ENCODE results near the gene DYNLT4.
A peak's percentile ranks its signal among the peaks of the same experiment; 100 is the strongest.
"Not testable (repeated sequence)": the region's sequence is repeated elsewhere in the genome, so short reads cannot be mapped to it uniquely, and the experiment has no call there.

DYNLT4 gene

DNA sequence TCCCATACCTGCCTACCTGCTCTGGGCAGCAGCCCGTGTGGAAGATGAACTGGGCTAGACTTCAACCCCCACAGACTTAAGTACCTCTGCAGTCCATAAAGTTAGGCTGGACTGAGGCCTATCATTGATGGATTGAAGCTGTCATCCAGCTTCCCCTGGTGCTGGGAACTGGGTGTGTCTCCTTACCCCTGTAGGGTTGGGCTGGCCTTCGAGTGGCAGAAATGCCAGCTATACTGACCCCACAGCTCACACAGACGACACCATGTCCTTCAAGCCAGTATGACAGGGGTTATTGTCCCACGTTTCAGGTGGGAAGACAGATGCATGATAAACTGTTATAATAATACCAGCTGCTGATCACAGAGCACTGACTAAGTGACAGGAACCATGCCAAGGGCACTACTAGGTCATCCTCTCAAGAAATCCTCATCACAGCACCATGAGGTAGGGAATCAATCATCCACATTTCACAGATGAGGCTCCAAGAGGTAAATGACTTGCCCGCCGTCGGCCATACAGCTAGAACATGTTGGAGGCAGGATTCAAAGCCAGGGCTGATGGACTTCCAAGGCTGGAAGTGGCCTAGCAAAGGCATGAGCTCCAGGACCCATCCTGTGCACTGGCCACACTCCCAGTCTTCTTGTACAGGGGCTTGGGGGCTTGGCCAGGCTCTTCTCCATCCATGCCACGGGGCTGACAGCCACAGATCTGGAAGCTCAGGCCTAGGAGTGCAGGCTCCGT, 18.9 kb downstream of the DYNLT4 start, which contains the start of gene BEST4:
BEST4 (minus strand) TSS at position 51 of the 741 bp plus-strand sequence. CDS start 465 bp downstream, outside the sequence.
- no peak for DNase-seq (ENCODE audit: low read depth)

DNA sequence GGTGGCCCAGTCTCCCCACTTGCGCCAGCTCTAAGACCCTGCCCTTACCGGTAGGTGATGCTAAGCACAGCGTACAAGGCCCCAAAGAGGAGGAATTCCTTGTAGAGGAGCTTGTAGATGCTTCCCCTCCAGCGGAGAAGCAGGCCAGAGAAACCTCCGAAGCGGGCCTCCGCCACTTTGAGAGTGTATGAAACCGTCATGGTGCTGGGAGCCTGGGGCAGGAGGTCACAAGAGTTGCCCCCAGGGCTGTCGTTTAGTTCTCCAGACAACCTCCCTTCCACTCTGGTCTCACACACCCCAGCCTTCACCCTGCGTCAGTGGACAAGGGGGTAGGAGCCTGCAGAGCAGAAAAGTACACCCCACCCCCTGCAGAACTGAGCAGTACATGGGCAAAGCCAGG, 19.6 kb downstream of the DYNLT4 start:
- DNase-seq (ENCODE audit: low read depth) = no peak

DNA sequence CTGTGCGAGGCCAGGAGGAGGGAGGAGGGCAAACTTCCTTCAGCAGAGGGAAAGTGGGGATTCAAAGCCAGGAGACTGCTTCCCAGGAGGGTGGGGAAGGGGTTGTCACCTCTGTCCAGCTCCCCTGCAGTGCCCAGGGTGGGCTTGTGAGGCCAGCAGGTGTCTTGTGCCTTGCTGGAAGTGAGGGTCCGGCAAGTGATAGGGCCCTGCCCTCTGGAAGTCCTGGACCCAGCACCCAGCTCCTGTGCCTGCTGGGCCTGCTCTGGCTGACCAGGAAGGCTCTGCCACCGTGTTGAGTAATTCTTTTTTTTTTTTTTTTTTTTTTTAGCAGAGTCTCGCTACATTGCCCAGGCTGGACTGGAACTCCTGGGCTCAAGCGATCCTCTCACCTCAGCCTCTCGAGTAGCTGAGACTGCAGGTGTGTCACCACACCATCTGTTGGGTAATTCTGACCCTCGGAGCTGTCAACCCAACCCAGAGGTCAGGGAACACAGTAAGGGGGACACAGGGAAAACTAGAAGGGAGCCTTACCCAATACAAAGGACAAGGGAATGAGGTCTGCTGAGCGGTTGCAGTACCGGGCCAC, 20.2 kb downstream of the DYNLT4 start:
- no peak for DNase-seq (ENCODE audit: low read depth)

DNA sequence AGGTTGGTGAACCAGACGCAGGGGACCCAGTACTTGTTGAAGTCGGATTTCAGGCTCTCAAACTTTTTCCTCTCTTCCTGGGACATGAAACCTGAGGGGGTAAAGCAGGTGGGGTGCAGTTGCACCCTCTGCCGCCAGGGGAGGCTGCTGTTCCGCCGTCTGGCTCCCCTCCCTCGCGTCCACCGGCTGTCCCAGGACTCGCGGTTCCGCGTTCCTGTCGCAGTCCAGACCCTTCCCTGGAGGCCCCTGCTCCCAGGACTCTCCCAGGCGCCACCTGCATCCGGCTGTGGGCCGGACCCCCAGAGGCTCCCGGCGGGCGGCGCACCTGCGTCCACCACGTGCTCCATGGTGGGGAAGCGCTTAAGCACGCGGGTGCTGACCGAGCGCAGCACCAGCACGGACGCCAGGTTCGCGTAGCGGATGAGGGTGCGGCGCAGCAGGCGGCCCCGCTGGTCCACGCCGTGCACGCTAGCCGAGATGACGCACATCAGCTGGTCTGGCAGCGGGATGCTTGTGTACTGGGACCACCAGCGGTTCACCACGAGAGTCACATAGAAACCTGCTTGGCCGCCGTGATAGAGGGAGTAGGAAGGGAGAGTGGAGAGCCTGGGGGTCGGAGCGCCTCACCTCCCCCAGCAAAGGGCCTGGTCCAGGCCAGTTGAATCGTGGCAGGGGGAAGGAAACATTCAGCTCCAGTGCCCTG, 20.9 kb downstream of the DYNLT4 start:
- DNase-seq (ENCODE audit: low read depth) = peak; percentile 63

DNA sequence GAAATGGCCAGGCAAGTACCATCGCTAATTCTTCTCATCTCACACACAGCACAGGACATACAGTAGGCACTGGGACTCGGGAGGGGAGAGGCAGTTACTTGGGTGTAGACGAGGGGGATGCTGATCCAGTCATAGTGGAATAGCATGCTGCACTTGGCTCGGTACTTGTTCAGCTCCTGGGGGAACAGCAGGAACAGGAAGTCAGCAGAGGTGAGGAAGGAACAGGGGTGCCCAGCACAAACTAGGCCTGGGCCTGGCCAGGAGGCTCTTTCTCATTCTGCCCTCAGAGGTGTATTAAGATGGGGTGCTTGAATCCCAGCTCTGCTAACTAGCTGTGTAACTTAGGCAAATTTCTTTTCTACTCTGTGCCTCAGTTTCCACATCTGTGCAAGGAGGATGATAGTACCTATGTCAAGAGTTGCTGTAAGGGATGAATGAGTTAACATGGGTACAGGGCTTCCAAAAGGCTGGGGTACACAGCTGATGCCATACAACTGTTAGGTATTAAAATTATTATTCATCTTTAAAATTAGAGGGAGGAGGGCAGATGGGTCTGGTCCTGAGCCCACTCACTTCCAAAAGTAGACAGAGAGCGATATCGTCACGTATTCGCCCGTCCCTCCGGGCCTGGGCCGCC, 21.5 kb downstream of the DYNLT4 start:
- DNase-seq (ENCODE audit: low read depth) = no peak

DNA sequence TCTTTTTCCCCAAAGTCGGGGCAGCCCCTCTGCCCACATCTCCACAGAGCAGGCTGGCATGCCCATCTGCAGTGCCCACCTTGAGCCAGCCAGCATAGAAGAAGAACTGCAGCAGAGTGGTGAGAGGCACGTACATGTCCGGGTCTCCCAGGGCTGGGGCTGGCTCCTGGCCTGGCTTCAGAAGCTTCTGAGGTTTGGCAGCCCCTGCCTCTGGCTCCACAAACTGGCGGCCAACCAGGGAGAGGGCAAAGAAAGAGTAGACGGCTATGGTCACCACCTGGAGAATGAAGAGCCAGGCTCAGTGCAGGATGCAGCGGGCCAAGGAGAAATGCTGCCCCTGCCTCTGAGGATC, 22.1 kb downstream of the DYNLT4 start:
- DNase-seq (ENCODE audit: low read depth) = no peak

DNA sequence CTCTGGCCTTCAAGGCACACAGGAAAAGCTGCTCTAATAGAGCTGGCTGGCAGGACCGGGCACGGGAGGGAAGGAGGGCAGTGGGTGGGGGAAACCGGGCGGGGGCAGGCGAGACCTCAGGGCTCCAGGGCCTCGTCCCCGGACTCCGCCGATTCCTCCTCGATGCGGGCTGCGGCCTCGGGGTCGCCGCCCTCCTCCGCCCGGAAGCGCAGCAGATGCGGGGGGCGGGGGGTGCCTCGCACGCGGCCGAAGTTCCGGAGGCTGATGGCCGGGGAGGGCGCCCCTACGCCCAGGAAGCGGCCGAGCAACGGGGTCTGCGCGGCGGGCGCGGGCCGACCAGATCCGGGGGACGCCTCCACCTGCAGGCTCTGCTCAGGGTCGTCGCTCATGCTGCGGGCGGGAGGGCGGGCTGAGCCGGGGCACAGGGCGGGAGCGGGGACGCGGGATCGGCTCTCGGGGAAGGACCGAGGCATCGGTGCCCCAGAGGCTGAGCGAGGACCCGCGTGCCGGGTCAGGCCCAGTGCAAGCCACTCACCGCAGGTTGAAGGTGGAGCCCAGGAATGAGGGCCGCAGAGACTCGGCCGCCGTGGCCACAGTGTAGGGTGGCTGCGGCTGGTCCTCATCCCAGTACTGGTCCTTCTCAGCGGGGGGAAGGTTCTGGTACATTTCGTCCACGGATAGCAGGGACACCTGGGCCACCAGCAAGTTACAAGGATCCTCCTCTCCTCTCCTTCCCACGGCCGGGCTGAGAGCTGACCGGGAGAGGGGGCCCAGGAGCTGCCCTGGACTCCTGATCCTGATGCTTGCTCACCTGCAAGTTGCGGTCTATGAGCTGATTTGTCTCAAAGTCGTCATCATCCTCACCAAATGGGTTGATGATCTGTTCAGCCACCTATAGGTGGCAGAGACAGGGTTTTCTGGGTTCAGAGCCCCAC, 22.8 kb downstream of the DYNLT4 start:
- DNase-seq (ENCODE audit: low read depth) = no peak

DNA sequence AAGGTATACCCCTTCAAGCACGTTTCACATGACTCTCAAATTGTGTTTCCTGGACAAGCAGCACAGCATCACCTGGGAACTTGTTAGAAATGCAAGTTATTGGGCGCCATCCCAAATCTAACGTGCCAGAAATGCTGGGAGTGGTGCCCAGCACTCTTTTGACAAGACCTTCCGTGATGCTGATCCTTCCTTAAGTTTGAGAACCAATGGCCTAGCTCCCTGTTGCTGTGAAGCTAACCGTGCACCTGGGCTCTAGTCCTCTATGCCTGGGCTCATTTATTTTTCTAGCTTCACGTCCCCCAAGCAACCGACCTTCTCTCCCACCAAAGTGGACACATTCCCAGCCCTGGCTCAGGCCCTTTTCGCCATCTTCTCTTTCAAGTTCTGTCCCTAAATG, 23.5 kb downstream of the DYNLT4 start:
- DNase-seq (ENCODE audit: low read depth) = no peak

DNA sequence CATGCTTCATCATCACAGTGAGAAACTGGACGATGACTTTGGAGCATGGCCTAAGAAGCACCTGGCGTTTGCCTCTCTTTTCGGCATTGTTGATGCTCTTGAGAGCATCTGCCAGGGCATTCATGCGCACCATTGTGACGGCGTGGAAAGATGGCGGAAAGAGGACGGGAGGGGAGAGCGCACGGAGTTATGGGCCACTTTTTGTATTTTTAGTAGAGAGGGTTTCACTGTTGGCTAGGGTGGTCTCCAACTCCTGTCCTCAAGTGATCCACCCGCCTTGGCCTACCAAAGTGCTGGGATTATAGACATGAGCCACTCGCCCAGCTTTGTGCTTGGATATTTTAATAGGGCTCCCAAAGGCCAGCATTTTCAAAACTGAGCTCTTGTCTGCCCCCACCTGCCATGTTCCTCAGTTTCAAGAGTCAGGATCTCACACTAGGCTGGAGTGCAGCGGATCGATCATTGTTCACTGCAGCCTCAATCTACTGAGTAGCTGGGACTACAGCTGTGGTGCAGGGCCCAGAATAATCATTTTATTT, 26.5 kb downstream of the DYNLT4 start:
- DNase-seq (ENCODE audit: low read depth) = peak; percentile 46

DNA sequence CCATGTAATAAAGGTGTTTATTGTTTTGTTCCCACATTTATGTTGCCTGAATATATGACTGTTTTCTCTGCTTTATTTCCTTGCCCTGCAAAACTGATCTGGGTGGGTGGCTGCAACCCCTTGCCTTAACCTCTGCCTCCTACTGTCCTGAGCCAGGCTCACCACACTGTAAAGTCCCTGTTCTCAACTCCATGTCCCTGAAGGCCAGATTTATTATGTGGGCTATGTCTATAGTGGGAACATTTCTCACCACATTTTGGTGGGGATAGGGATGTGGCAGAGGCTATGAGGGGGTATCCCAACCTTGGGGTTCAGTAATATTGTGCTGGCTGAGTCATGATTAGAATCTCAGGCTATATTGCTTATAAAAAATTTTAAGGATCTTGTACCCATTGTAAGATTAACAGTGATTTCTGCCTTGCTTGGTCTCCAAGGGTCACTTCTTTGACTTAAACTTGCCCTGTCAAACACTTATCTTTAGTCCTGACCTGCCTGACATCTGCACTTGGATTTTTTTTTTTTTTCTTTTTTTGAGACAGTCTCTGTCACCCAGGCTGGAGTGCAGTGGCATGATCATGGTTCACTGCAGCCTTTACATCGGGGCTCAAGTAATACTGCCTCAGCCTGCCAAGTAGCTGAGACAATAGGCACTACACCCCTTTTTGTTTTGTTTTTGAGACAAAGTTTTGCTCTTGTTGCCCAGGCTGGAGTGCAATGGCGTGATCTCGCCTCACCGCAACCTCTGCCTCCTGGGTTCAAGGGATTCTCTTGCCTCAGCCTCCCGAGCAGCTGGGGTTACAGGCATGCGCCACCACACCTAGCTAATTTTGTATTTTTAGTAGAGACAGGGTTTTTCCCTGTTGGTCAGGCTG, 28.2 kb downstream of the DYNLT4 start:
- no peak for DNase-seq (ENCODE audit: low read depth)

DNA sequence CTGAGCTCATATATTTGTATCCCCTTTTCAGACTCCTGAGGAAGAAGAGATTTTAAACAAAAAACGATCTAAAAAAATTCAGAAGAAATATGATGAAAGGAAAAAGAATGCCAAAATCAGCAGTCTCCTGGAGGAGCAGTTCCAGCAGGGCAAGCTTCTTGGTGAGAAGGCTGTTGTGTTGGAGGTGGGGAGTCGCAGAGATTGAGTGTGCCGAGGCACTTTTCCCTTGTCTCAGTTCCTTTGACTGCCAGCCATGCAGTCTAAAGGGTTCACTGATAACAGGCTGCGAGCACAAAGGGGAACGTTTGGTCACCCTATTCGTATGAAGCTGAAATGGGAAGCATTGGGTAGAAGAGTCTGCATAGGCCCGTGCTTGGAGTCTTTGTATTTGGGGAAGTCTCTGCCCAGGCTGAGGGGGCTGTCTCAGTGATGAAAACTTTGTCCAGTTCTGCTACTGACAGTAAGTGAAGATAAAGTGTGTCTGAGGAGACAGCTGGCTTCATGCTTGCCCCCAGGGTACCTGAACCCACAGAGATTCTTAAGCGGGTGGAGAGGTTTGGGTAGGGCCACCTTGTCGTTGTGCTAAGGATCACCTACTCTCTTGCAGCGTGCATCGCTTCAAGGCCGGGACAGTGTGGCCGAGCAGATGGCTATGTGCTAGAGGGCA, 29.0 kb downstream of the DYNLT4 start:
- DNase-seq (ENCODE audit: low read depth) = no peak

DNA sequence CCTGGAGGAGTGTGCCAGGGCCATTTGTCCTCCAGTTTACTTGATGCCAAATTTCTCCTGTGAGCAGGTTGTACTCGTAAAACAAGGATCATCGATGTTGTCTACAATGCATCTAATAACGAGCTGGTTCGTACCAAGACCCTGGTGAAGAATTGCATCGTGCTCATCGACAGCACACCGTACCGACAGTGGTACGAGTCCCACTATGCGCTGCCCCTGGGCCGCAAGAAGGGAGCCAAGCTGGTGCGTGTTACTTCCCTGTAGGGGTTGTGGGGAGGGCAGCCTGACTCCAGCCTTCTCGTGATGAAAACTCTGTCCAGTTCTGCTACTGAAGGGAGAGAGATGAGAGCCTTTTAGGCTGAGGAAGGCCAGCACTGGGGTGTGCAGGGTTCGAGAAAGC, 29.6 kb downstream of the DYNLT4 start:
- DNase-seq (ENCODE audit: low read depth) = no peak

DNA sequence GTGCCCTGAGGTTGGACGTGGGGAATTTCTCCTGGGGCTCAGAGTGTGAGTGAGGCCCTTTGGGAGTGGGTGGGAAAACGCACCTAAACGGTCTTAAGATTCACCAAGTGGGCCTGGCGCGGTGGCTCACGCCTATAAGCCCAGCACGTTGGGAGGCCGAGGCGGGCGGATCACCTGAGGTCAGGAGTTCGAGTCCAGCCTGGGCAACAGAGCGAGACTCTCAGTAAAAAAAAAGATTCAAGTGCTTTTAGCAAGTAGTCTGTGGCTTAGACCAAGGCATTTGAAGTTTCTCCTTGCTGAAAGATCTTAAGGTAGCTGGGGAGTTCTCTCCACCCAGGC, 30.5 kb downstream of the DYNLT4 start:
- no peak for DNase-seq (ENCODE audit: low read depth)

DNA sequence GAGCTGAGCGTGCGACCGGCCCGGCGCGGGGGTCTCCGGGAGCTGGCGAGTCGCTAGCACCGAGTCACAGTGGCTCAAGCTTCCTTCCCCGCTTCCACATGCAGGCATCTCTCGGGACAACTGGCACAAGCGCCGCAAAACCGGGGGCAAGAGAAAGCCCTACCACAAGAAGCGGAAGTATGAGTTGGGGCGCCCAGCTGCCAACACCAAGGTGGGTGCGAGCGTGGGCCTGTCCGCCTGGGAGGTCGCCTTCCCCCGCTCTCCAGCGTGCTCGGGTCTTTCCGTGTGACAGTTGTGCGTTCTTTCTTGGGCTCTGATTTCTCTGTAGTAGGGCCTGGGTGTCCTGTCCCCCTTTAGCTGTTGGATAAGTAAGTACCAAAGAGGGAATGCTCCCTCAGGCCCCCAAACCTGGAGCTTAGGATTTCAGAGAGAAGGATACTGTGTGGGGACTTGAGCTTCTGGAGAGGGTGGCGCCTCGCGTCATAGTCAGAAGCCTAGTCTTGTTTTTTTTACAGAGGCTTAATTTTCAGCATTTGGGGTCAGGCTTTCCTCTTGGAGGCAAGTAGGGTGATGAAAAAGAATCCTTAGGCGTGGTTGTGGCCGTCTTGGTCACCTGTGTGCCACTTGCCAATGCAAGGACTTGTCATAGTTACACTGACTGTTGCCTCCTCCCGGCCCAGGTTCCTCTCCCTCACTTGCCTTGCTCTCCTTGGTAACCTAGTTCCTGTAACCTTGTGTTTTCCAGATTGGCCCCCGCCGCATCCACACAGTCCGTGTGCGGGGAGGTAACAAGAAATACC, 31.0 kb downstream of the DYNLT4 start:
- DNase-seq (ENCODE audit: low read depth) = peak; percentile 41

DNA sequence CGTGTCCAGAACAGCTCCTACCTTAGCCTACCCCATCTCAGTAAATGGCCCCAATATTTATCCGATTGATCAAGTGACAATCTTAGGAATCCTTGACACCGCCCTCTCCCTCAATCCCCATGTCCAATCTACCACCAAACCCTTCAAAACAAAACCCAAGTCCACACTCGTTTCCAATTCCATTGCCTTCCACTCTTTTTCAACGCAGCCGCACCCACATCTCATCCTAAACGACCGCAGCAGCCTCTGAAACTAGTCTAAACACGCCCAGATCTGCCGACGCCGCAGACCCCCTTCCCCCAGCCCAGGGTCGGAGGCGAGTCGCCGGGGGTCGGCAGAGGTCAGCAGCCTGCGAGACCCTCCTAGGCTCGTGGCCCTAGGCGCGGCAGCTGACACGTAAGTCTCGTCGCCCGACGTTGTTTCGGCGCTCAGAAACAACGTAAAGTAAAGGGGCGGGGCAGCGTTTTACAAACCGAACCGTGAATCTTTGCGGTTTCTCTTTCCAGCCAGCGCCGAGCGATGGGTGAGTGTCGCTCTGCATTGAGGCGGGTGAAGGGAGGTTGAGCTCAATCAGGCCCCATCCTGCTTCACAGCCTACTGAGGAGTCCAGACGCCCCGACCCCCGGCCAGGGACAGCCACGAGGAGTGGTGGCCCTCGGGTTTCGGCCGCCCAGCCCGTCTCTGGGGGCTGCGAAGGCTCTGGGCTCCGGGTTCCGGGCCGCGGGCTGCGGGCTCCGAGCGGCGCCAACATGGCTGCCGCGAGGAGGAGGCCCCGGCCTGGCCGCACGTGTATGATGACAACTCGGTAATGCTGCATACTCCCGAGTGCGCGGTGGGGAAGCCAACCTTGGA, 31.8 kb downstream of the DYNLT4 start, which contains the start of gene RPS8:
RPS8 (plus strand) TSS at position 463 of the 852 bp plus-strand sequence; CDS start at position 520, 57 bp downstream.
- peak; percentile 97 for DNase-seq (ENCODE audit: low read depth)

DNA sequence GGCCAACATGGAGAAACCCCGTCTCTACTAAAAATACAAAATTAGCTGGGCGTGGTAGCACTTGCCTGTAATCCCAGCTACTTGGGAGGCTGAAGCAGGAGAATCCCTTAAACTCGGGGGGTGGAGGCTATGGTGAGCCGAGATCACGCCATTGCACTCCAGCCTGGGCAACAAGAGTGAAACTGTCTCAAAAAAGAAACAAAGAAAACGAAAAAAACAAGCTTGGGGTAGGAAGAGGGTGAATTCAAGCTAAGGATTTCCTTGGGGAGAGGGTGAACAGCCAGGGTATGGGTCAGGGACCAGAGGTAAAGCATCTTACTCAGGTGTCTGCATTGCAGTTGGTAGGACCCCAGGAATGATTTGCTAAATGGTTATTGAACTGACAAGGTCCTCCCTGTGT, 40.7 kb downstream of the DYNLT4 start:
- DNase-seq (ENCODE audit: low read depth) = not testable (repeated sequence)

DNA sequence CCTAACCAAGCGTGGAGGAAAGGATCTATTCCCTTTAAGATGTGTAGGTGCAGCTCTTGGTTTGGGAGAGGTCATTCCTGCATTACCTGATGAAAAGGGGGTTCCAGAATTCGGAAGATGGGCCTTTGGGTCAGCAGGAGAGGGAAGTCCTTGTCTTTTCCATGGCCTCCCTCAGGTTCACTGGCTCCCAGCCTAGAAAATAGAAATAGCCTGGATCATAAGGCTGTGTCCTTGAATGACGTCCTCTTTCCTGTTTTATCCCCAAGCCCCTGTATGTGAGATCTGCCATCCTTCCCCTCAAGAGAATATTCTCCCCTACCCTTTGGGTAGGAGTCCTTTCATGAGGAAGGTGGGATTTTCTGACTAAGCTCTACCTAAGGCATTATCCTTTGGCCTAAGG, 46.3 kb downstream of the DYNLT4 start:
- DNase-seq (ENCODE audit: low read depth) = no peak

DNA sequence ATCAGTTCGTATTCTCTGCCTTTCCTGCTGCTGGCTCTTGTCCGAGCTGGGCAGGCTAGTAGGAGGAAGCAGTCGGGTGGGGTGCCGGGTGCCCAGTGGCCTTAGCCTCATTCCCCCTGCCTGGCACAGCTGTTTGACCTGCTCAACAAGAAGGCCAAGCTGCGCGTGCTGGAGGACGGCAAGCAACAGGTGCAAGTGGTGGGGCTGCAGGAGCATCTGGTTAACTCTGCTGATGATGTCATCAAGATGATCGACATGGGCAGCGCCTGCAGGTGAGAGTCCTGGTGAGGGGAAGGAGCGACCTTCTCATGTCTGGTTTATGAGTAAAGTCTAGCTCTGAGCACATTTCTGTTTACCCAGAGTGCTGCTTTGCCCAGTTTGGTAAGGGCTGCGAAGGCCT, 48.1 kb downstream of the DYNLT4 start:
- DNase-seq (ENCODE audit: low read depth) = no peak

Measured in ELR (cell line).